Stomach (tissue), 4 donors: Measurements from ENCODE around the gene COL5A1.

ENCODE experiments used
- POLR2A ChIP-seq, 4 donors: fragments of 450-650 bp; IDR thresholded peaks; one replicate each; pipeline ENCODE4 v1.6.1; 2016; ENCODE audit warnings: antibody characterized with exemption in 4 of 4, control low read depth in 2 of 4, mild to moderate bottlenecking in 1 of 4, moderate library complexity in 1 of 4
- POLR2AphosphoS5 ChIP-seq, 3 donors: sonication (generic); formaldehyde crosslinking; IDR thresholded peaks; one replicate each; pipeline ENCODE4 v1.6.1; 2016; ENCODE audit warnings: antibody characterized with exemption in 3 of 3
- TF ChIP-seq, protein P1 (sequence below), 7 experiments: fragments of 450-650 bp in 4 of 7; fragments of 200-600 bp in 3 of 7; sonication (generic) in 3 of 7; IDR thresholded peaks; one replicate each; pipeline ENCODE4 v1.5.1; 2016 to 2019; ENCODE audit warnings: antibody characterized with exemption in 7 of 7, control low read depth in 2 of 7, mild to moderate bottlenecking in 1 of 7

- TF ChIP-seq, protein P1, sequence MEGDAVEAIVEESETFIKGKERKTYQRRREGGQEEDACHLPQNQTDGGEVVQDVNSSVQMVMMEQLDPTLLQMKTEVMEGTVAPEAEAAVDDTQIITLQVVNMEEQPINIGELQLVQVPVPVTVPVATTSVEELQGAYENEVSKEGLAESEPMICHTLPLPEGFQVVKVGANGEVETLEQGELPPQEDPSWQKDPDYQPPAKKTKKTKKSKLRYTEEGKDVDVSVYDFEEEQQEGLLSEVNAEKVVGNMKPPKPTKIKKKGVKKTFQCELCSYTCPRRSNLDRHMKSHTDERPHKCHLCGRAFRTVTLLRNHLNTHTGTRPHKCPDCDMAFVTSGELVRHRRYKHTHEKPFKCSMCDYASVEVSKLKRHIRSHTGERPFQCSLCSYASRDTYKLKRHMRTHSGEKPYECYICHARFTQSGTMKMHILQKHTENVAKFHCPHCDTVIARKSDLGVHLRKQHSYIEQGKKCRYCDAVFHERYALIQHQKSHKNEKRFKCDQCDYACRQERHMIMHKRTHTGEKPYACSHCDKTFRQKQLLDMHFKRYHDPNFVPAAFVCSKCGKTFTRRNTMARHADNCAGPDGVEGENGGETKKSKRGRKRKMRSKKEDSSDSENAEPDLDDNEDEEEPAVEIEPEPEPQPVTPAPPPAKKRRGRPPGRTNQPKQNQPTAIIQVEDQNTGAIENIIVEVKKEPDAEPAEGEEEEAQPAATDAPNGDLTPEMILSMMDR (IDR thresholded peaks at IDR 0.05): no peak
- TF ChIP-seq POLR2AphosphoS5 (IDR thresholded peaks at IDR 0.05): no peak
- no peak for TF ChIP-seq POLR2A (IDR thresholded peaks at IDR 0.05)
Measured at GRCh38 chr9:134699343-134699740, 57.7 kb downstream of the COL5A1 start.
